ENCODE measurements around the gene HCRTR1.

The HCRTR1 gene

DNA sequence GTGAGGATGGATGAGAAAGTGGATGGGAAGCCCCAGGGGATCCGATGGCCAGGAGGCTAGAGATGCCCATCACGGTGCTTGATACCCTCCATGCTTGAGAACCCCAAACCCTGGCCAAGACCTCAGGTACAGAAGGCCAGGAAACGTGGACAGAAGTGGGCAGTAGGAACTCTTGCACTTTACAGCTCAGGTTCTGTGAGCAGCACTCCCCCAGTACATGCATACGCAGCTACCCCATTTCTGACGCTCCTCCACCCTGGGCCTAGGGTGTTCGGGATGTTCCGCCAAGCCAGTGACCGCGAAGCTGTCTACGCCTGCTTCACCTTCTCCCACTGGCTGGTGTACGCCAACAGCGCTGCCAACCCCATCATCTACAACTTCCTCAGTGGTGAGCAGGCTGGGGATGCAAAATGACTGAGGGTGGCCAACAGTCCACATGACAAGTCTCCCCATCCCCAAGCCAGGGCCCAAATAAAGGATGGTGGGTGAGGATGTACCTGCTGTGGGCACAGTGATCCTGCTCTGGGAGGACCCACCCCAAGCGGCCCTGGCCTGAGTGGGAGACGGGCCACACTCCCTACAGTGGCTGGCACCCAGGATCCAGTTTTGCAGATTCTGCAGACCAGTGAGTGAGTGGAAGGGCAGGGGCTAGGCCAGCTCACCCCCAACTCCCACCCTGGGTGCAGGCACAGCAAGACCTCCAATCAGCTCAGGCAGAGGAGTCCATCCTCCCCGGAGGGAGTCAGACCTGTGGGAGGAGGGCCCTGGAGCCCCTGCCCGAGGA, 7.4 kb downstream of the HCRTR1 start:
- no peak for DNase-seq (ENCODE audit: extremely low read depth, low read depth)
- TF ChIP-seq, protein P1, sequence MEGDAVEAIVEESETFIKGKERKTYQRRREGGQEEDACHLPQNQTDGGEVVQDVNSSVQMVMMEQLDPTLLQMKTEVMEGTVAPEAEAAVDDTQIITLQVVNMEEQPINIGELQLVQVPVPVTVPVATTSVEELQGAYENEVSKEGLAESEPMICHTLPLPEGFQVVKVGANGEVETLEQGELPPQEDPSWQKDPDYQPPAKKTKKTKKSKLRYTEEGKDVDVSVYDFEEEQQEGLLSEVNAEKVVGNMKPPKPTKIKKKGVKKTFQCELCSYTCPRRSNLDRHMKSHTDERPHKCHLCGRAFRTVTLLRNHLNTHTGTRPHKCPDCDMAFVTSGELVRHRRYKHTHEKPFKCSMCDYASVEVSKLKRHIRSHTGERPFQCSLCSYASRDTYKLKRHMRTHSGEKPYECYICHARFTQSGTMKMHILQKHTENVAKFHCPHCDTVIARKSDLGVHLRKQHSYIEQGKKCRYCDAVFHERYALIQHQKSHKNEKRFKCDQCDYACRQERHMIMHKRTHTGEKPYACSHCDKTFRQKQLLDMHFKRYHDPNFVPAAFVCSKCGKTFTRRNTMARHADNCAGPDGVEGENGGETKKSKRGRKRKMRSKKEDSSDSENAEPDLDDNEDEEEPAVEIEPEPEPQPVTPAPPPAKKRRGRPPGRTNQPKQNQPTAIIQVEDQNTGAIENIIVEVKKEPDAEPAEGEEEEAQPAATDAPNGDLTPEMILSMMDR (IDR thresholded peaks at IDR 0.05; ENCODE audit: low read depth, low read length, missing control alignments) = no peak

DNA sequence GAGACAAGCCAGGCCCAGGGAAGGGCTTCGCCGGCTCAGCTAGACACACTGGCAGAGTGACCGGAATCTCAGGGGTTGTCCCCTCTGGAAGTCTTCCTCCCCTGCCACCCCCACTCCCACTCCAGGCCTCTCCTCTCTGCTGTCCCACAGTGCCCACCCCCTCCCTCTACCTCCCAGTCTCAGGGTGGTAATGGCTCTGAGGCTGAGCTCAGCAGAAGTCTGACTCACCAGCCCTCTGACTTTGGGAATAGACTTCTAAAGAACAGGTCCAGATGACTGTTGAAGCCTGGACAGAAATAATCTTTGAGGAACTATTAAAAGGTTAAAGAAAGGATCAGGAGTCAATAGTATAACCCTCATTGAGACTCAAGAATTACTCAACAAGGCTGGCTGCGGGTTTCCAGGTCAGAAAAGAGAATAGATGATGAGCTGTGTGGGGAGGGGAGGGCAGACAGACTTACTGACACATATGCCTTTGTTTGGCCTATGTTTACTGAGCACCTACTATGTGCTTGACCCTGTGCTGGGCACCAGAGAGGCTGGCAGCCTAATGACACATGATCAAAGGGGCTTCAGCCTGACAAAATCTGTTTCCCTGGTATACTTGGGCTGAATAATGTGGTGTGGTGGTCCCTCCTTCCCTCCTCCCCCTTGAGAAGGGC, 8.2 kb downstream of the HCRTR1 start:
- H3K4me3 ChIP-seq (replicated peaks; ENCODE audit: low read depth, low read length) = no peak overlapping the region
- TF ChIP-seq, protein P1 (IDR thresholded peaks at IDR 0.05; ENCODE audit: low read depth, low read length, missing control alignments) = no peak
- DNase-seq (ENCODE audit: extremely low read depth, low read depth) = no peak

More for the DNA sequence above, 7.4 kb downstream of the HCRTR1 start:
- no peak overlapping the region for H3K4me3 ChIP-seq (replicated peaks; ENCODE audit: low read depth, low read length)

DNA sequence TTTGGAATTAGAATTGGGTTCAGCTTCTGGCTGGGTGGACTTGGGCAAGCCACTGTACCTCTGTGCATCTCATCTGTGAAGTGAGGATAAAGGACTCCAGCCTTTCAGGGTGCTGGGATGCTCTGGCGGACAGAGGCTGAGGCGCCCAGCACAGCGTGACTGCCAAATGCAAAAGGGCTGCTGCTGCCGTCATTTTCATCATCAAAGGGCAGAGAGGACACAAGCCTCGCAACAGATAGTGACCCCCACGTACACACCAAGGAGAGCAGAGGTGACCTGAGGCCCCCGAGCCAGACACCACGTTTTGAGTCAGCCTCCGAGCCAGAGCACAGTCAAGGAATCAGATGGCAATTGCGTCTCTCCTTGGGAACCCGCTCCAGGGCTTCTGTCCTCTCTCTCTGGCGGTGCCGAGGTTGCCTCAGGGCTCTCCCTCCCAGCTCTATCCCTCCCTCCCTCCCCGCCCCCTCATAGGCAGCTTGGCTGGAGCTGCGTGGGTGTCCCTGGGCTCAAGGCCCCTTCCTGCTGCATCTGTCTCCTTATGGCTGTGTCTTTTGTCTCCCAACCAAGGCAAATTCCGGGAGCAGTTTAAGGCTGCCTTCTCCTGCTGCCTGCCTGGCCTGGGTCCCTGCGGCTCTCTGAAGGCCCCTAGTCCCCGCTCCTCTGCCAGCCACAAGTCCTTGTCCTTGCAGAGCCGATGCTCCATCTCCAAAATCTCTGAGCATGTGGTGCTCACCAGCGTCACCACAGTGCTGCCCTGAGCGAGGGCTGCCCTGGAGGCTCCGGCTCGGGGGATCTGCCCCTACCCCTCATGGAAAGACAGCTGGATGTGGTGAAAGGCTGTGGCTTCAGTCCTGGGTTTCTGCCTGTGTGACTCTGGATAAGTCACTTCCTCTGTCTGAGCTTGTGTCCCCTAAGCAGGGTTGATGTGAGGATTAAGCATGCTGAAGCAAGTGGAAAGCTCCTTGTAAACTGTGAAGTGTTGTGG, 9.0 kb downstream of the HCRTR1 start:
- no peak overlapping the region for H3K4me3 ChIP-seq (replicated peaks; ENCODE audit: low read depth, low read length)
- DNase-seq (ENCODE audit: extremely low read depth, low read depth) = no peak
- TF ChIP-seq, protein P1 (IDR thresholded peaks at IDR 0.05; ENCODE audit: low read depth, low read length, missing control alignments) = no peak

DNA sequence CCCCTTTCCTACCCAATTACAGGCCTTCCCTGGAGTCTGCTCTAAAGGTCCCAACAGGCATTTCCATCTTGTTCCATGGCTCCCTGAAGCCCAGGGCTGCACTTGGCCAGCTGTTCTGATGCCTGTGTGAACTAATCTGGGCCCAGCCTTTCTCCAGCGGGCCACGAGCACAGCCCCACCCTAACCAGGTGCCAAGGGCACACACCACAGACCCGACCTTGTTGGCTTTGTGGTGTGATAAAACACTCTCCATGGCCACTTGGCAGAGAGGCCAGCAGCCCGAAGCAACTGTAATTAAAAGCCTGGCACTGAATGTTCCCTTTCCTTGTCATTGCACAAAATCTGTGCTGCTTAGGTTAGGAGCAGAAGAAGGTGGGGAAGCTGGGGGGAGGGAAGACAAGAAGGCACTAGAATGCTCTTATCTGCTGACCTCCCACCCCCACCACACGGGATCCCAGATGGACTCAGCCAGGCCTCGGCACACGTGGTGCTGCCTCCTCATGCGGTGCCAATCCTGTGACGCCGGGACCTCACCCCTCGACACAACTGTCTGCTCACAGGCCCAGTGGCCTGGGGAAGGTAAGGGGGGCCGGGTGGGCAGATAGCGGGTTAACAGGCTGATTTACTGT, 9.9 kb downstream of the HCRTR1 start:
- no peak overlapping the region for H3K4me3 ChIP-seq (replicated peaks; ENCODE audit: low read depth, low read length)
- no peak for DNase-seq (ENCODE audit: extremely low read depth, low read depth)
- TF ChIP-seq, protein P1 (IDR thresholded peaks at IDR 0.05; ENCODE audit: low read depth, low read length, missing control alignments) = no peak

DNA sequence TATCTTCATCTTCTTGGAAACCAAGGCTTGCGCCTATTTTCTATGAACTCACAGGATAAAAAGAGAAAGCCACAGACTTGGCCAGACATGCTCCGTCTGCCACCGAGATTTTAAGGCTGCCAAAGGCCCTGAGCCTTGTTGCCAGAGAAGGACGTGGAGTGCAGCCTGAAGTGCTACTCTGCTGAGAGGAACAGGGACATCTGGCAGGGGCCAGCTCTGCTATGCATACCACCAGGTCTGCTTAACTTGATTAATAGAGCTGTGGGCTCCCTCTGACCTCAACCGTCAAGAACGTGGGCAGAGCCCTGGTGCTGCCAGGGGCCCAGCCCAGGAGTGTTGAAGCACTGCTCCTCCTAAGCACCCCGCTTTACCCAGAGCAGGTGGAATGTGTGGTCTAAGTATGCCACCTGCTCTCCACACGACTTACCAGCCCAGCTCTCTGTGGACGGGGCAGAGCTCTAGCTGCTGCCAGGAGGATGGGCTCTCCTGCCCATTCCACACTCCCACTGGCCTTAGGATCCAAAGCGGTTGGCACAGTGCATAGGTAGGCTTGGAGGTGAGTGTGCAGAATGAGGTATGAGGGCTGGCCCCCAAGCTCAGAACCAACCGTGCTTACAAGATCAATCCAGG, 10.6 kb downstream of the HCRTR1 start:
- DNase-seq (ENCODE audit: extremely low read depth, low read depth) = no peak
- TF ChIP-seq, protein P1 (IDR thresholded peaks at IDR 0.05; ENCODE audit: low read depth, low read length, missing control alignments) = no peak
- H3K4me3 ChIP-seq (replicated peaks; ENCODE audit: low read depth, low read length) = no peak overlapping the region
